Measurements from ENCODE around the gene SLC1A2. TPM values are rescaled to one million over a fixed set of nuclear protein-coding genes. Genes with fewer than 3 reads are reported as not detected.

Gene SLC1A2
- total and polyA plus RNA-seq, 11 donors = 0.80 to 23.5 (median 5.2) TPM

DNA sequence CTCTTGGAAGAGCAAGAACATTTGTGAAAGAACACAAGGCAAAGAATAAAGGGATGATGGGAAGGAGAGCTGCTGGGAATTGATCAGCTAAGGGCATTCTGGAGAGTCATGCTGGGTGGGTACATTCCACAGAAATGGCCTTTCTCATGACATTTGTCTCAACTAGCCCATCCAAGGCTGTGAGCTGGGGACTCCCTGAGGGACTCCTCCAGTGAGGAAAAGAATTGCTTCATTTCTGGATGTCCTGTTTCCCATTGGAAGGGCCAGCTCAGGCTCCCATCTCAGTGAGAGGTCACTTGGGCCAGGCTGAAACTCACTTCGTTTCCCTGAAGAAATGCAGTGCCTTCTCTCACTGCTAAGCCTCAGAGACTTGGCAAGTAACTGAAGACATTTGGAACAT, 173.6 kb downstream of the SLC1A2 start:
- H3K27ac ChIP-seq = peak overlapping the region in 9 of 12 donors; percentile 19 to 91 (median 75)
- ATAC-seq (peak in 3 of 4 donors; percentile 25 to 33 (median 27)), DNase-seq (peak in 4 of 5 donors; percentile 24 to 51 (median 38))
- no peaks in the 10 kb centered on the region for H3K27me3 ChIP-seq
- H3K4me3 ChIP-seq = no peak overlapping the region
- intact Hi-C loops (cut with DNase I) = loop anchor here in 5 of 10 donors (5.0 to 10.0 kb wide), 4 partner anchors 119 to 139 kb away; no protein-coding TSS in a partner anchor
- H3K36me3 ChIP-seq = no peaks in the 10 kb centered on the region
- no peak for TF ChIP-seq POLR2A (IDR thresholded peaks at IDR 0.05)
- TF ChIP-seq, protein P1, sequence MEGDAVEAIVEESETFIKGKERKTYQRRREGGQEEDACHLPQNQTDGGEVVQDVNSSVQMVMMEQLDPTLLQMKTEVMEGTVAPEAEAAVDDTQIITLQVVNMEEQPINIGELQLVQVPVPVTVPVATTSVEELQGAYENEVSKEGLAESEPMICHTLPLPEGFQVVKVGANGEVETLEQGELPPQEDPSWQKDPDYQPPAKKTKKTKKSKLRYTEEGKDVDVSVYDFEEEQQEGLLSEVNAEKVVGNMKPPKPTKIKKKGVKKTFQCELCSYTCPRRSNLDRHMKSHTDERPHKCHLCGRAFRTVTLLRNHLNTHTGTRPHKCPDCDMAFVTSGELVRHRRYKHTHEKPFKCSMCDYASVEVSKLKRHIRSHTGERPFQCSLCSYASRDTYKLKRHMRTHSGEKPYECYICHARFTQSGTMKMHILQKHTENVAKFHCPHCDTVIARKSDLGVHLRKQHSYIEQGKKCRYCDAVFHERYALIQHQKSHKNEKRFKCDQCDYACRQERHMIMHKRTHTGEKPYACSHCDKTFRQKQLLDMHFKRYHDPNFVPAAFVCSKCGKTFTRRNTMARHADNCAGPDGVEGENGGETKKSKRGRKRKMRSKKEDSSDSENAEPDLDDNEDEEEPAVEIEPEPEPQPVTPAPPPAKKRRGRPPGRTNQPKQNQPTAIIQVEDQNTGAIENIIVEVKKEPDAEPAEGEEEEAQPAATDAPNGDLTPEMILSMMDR (IDR thresholded peaks at IDR 0.05) = no peak
- H3K9me3 ChIP-seq = no peaks in the 10 kb centered on the region
- WGBS, 4 donors = 40 to 85% (median 68%) methylated on average over 1 of the region's 1 CpG
- H3K4me1 ChIP-seq = peaks cover 0 to 29% (median 16%) of the 10 kb centered on the region in 12 donors

GRCh38 chr11:35245056-35245455, 174.3 kb downstream of the SLC1A2 start:
- TF ChIP-seq POLR2A (IDR thresholded peaks at IDR 0.05) = no peak
- TF ChIP-seq, protein P1 (IDR thresholded peaks at IDR 0.05) = no peak
- Histone ChIP-seq H3K27me3 (no peaks in the 10 kb centered on the region), H3K36me3 (no peaks in the 10 kb centered on the region), H3K4me1 (peaks cover 0 to 26% (median 16%) of the 10 kb centered on the region in 12 donors), H3K9me3 (no peaks in the 10 kb centered on the region), H3K27ac (peak overlapping the region in 7 of 12 donors; percentile 24 to 91 (median 49)), H3K4me3 (no peak overlapping the region)
- 70 to 80% (median 72%) methylated on average over 4 of the region's 4 CpGs for WGBS, 4 donors
- DNase-seq (no peak), ATAC-seq (no peak)
- intact Hi-C loops (cut with DNase I) = loop anchor here in 5 of 10 donors (5.0 to 10.0 kb wide), 4 partner anchors 120 to 140 kb away; no protein-coding TSS in a partner anchor

- intact Hi-C loops (cut with DNase I) = loop anchor here in 3 of 10 donors (10.0 kb wide), 3 partner anchors 121 to 141 kb away; no protein-coding TSS in a partner anchor
- Histone ChIP-seq H3K27me3 (no peaks in the 10 kb centered on the region), H3K9me3 (no peaks in the 10 kb centered on the region), H3K4me1 (peaks cover 0 to 34% (median 16%) of the 10 kb centered on the region in 12 donors), H3K27ac (no peak overlapping the region), H3K36me3 (no peaks in the 10 kb centered on the region), H3K4me3 (no peak overlapping the region)
- 96 to 100% (median 98%) methylated on average over 2 of the region's 2 CpGs for WGBS, 4 donors
- DNase-seq (no peak), ATAC-seq (no peak)
- TF ChIP-seq, protein P1 (IDR thresholded peaks at IDR 0.05) = no peak
- no peak for TF ChIP-seq POLR2A (IDR thresholded peaks at IDR 0.05)
Measured at GRCh38 chr11:35243774-35244173, 175.6 kb downstream of the SLC1A2 start.

- TF ChIP-seq POLR2A (IDR thresholded peaks at IDR 0.05) = no peak
- TF ChIP-seq, protein P1 (IDR thresholded peaks at IDR 0.05) = no peak
- Histone ChIP-seq H3K27ac (no peak overlapping the region), H3K36me3 (no peaks in the 10 kb centered on the region), H3K9me3 (no peaks in the 10 kb centered on the region), H3K4me1 (peaks cover 0 to 44% (median 16%) of the 10 kb centered on the region in 12 donors), H3K4me3 (no peak overlapping the region), H3K27me3 (no peaks in the 10 kb centered on the region)
- DNase-seq (no peak), ATAC-seq (no peak)
- intact Hi-C loops (cut with DNase I) = loop anchor here in 3 of 10 donors (10.0 kb wide), 3 partner anchors 122 to 142 kb away; no protein-coding TSS in a partner anchor
- 87 to 95% (median 94%) methylated on average over 3 of the region's 3 CpGs for WGBS, 4 donors
Measured at GRCh38 chr11:35242412-35243242, 176.7 kb downstream of the SLC1A2 start.

All from heart left ventricle (tissue), 16 donors.